ENCODE results near the gene ZC3H11A. TPM values are rescaled to one million over a fixed set of nuclear protein-coding genes. Genes with fewer than 3 reads are reported as not detected.

Gene ZC3H11A
- total and polyA plus RNA-seq, 2 of the 4 experiments (the other 2 are of a cell fraction), result 52.1 to 66.5 TPM

DNA sequence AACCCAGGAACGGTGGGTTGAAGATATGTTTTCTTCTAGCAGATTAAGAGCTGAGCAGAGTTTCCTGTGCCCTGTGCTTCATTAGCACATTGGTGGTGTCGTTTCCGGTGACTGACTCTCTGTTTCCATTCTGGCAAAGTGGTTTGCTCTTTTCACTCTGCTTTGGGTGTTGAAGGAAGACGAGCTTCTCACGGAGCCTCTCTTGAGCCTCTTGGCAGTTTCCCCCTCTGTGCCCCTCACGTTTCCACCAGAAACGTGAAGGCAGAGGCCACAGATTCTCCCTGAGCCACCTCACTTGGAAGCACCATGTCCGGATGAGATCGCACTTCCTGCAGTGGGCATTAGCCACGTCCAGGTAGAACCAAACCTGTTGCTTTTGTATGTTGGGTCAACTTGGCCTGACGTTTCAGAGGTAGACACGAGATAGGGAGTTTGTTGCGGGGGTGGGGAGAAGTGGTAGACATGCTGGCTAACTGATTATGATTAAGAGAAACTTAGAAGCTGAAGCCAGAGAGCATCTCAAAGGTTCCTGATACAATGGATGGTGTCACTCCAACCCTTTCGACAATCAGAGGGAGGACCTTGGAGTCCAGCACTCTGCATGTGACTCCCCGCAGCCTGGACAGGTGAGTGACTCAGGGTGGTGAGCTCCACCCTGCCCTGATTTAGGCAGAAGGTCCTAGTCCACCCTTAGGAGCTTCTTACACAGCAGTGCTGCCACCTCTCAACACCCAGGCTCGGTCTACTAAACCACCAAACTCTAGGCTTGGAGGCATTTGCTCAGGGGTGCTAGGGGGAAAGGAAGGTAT is 30.2 kb upstream of the ZC3H11A start, which contains the start of gene LAX1:
Gene LAX1, plus strand, starts transcription at position 155 of the 809 bp plus-strand sequence. Its CDS starts 383 bp downstream, at position 538.
- CTCF ChIA-PET, result no interaction called here
- TF ChIP-seq, protein P1, sequence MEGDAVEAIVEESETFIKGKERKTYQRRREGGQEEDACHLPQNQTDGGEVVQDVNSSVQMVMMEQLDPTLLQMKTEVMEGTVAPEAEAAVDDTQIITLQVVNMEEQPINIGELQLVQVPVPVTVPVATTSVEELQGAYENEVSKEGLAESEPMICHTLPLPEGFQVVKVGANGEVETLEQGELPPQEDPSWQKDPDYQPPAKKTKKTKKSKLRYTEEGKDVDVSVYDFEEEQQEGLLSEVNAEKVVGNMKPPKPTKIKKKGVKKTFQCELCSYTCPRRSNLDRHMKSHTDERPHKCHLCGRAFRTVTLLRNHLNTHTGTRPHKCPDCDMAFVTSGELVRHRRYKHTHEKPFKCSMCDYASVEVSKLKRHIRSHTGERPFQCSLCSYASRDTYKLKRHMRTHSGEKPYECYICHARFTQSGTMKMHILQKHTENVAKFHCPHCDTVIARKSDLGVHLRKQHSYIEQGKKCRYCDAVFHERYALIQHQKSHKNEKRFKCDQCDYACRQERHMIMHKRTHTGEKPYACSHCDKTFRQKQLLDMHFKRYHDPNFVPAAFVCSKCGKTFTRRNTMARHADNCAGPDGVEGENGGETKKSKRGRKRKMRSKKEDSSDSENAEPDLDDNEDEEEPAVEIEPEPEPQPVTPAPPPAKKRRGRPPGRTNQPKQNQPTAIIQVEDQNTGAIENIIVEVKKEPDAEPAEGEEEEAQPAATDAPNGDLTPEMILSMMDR (conservative IDR thresholded peaks at IDR 0.05; ENCODE audit: low read depth, low read length), result no peak
- TF ChIP-seq SMC3 (IDR thresholded peaks at IDR 0.05; ENCODE audit: low read depth, low read length), result no peak
- TF ChIP-seq, protein P2, sequence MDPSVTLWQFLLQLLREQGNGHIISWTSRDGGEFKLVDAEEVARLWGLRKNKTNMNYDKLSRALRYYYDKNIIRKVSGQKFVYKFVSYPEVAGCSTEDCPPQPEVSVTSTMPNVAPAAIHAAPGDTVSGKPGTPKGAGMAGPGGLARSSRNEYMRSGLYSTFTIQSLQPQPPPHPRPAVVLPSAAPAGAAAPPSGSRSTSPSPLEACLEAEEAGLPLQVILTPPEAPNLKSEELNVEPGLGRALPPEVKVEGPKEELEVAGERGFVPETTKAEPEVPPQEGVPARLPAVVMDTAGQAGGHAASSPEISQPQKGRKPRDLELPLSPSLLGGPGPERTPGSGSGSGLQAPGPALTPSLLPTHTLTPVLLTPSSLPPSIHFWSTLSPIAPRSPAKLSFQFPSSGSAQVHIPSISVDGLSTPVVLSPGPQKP (IDR thresholded peaks at IDR 0.05; ENCODE audit: borderline replicate concordance, low read depth, low read length), result no peak
- TF ChIP-seq NFE2L2 (IDR thresholded peaks at IDR 0.05; ENCODE audit: low read depth, low read length), result no peak
- no peak for TF ChIP-seq RCOR1 (IDR thresholded peaks at IDR 0.05; ENCODE audit: insufficient replicate concordance, low read length)
- no peak for TF ChIP-seq CEBPB (IDR thresholded peaks at IDR 0.05; ENCODE audit: low read depth, low read length)
- TF ChIP-seq, protein P3, sequence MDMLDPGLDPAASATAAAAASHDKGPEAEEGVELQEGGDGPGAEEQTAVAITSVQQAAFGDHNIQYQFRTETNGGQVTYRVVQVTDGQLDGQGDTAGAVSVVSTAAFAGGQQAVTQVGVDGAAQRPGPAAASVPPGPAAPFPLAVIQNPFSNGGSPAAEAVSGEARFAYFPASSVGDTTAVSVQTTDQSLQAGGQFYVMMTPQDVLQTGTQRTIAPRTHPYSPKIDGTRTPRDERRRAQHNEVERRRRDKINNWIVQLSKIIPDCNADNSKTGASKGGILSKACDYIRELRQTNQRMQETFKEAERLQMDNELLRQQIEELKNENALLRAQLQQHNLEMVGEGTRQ (IDR thresholded peaks at IDR 0.05; ENCODE audit: low read depth, low read length), result no peak
- TF ChIP-seq CHD1 (IDR thresholded peaks at IDR 0.05; ENCODE audit: low read depth, low read length), result no peak
- TF ChIP-seq MAFK (IDR thresholded peaks at IDR 0.05; ENCODE audit: low read depth, low read length), result no peak
- no peak for TF ChIP-seq POLR2A (IDR thresholded peaks at IDR 0.05; ENCODE audit: low read depth, low read length)
- TF ChIP-seq MAZ (IDR thresholded peaks at IDR 0.05; ENCODE audit: borderline replicate concordance, low read depth, low read length), result no peak
- no peak for TF ChIP-seq MXI1 (IDR thresholded peaks at IDR 0.05; ENCODE audit: borderline replicate concordance, low read depth, low read length)
- no peak for TF ChIP-seq RFX5 (IDR thresholded peaks at IDR 0.05; ENCODE audit: low read depth, low read length)
- no peak for TF ChIP-seq BHLHE40 (IDR thresholded peaks at IDR 0.05; ENCODE audit: low read depth, low read length)
- no peak for TF ChIP-seq RAD21 (IDR thresholded peaks at IDR 0.05; ENCODE audit: low read length)

More for the DNA sequence above, 30.2 kb upstream of the ZC3H11A start, which contains the start of gene LAX1:
- no peak for DNase-seq
- Histone ChIP-seq H3K4me3 (ENCODE audit: insufficient read depth, low read depth, low read length) (no peak within 1 kb of the TSS), H2BK120ac (ENCODE audit: low read depth, low read length) (no peak within 1 kb of the TSS), H3K27ac (ENCODE audit: insufficient read depth, low read length) (no peak within 1 kb of the TSS), H3K9me3 (ENCODE audit: control insufficient read depth, insufficient read depth, low read length) (no peaks in the 10 kb centered on the region), H4K20me1 (ENCODE audit: insufficient read depth, low read length) (no peaks in the 10 kb centered on the region), H3K4me1 (ENCODE audit: control insufficient read depth, insufficient read depth, low read length) (peaks cover 4% of the 10 kb centered on the region), H3K9ac (ENCODE audit: low read depth, low read length) (no peak within 1 kb of the TSS), H2AFZ (replicated peaks; ENCODE audit: low read length, poor library complexity) (peak within 1 kb of the TSS; percentile 23), H3K23ac (ENCODE audit: low read depth, low read length) (no peak within 1 kb of the TSS), H3K27me3 (ENCODE audit: control insufficient read depth, insufficient read depth, low read length) (peaks cover 7% of the 10 kb centered on the region), H4K5ac (ENCODE audit: low read depth, low read length) (no peak within 1 kb of the TSS), H2AK9ac (replicated peaks; ENCODE audit: low read depth, low read length, poor library complexity) (peak within 1 kb of the TSS; percentile 42), H2BK20ac (ENCODE audit: low read depth, low read length) (no peak within 1 kb of the TSS), H3K79me1 (ENCODE audit: low read depth in 1 of 2, low read length in 2 of 2) (no peaks in the 10 kb centered on the region; a peak in 1 of 4 replicates), H3K9me1 (ENCODE audit: insufficient read depth, low read length) (peaks cover 4% of the 10 kb centered on the region; the same call in 1 of the 2 replicates), H2BK15ac (ENCODE audit: low read depth, low read length) (no peak within 1 kb of the TSS), H4K8ac (ENCODE audit: low read depth in 2 of 2, low read length in 2 of 2) (no peak within 1 kb of the TSS), H3K14ac (replicated peaks; ENCODE audit: low read depth, low read length) (no peak within 1 kb of the TSS; the same call in 1 of the 2 replicates), H3K36me3 (ENCODE audit: control insufficient read depth, insufficient read depth, low read length) (no peaks in the 10 kb centered on the region), H3K4me2 (ENCODE audit: low read depth, low read length) (no peak within 1 kb of the TSS), H2AK5ac (ENCODE audit: low read depth, low read length) (no peak within 1 kb of the TSS), H3K18ac (ENCODE audit: low read depth, low read length) (no peak within 1 kb of the TSS), H3K56ac (ENCODE audit: extremely low read depth, insufficient read depth, low read length) (no peak within 1 kb of the TSS), H3K4ac (ENCODE audit: low read depth, low read length) (no peak within 1 kb of the TSS), H2BK5ac (ENCODE audit: low read depth, low read length, poor library complexity, severe bottlenecking) (no peak within 1 kb of the TSS), H4K91ac (ENCODE audit: insufficient read depth, low read depth, low read length) (no peak within 1 kb of the TSS)
- WGBS, 2 experiments (ENCODE audit: extremely low coverage in 2 of 2, insufficient read length in 1 of 2), result 79% methylated on average over 8 of the region's 16 CpGs; no CpG with 5 or more reads in 1 of the 2 experiments
- POLR2A ChIA-PET (ENCODE audit: unreplicated experiment), result no interaction called here
- in situ Hi-C loops (cut with MboI; ENCODE audit: low sequenced_read_pairs) (no loop called here), intact Hi-C loops (cut with micrococcal nuclease) (no loop called here), dilution Hi-C loops (cut with HindIII; ENCODE audit: low sequenced_read_pairs, unreplicated experiment) (no loop called here)
- no TSS peak for BruUV-seq (replicated peaks)
- ATAC-seq (ENCODE audit: low read depth), result no peak
